Endothelial cell of umbilical vein (primary cell): ENCODE results near the gene NAV3. TPM values are rescaled to one million over a fixed set of nuclear protein-coding genes. Genes with fewer than 3 reads are reported as not detected.

Experiments
- BruUV-seq: library from RNA; stranded (reverse); fragments of 400-500 nt; replicated peaks from 2 replicates; lab custom pipeline; 2021; lab: Mats Ljungman, UMichigan
- CTCF ChIA-PET: fragments of 300-600, 350-600 bp; sonication (Branson Sonifier 250); formaldehyde crosslinking; loops from one replicate; lab custom pipeline; 2021; ENCODE audit warnings: antibody characterized with exemption, inconsistent platforms; lab: Charles Lee
- POLR2A ChIA-PET: fragments of 300-600, 350-600 bp; sonication (Branson Sonifier 250); formaldehyde crosslinking; loops from one replicate; lab custom pipeline; 2021; ENCODE audit warnings: antibody characterized with exemption, inconsistent platforms; lab: Charles Lee
- DNase-seq: peaks from one replicate; pipeline ENCODE4 v3.0.0-alpha.2; 2011; ENCODE audit warnings: low read depth, low spot score
- FAIRE-seq: peaks from 2 replicates; lab custom pipeline; 2011; peaks lifted over from hg19 to GRCh38; lab: Jason Lieb, UNC
- H2AFZ ChIP-seq: 2 replicates; pipeline ENCODE4 v1.6.0; 2012; ENCODE audit warnings: low read depth, low read length, control low read depth, inconsistent platforms
- H3K27ac ChIP-seq: 2 replicates; pipeline ENCODE4 v1.5.1; 2011; ENCODE audit warnings: low read depth, mild to moderate bottlenecking, control low read depth, low read length, moderate library complexity; ENCODE audit not compliant: insufficient read depth
- H3K27me3 ChIP-seq, 2 experiments: 2 replicates each; pipeline versions ENCODE4 v1.6.0 to v1.6.1; 2011; ENCODE audit warnings: low read length in 2 of 2, mixed read lengths in 1 of 2; ENCODE audit not compliant: control insufficient read depth in 2 of 2, insufficient read depth in 2 of 2
- H3K36me3 ChIP-seq, 2 experiments: 2 replicates in 1 of 2; 3 replicates in 1 of 2; pipeline ENCODE4 v1.5.1; 2011; ENCODE audit warnings: low read length in 2 of 2, mild to moderate bottlenecking in 1 of 2, moderate library complexity in 1 of 2; ENCODE audit not compliant: control insufficient read depth in 2 of 2, insufficient read depth in 2 of 2; ENCODE audit errors: extremely low read depth in 1 of 2
- H3K4me1 ChIP-seq: 3 replicates; pipeline ENCODE4 v1.5.1; 2011; ENCODE audit warnings: mild to moderate bottlenecking, low read length; ENCODE audit not compliant: control insufficient read depth, insufficient read depth; ENCODE audit errors: extremely low read depth
- H3K4me2 ChIP-seq: 2 replicates; pipeline ENCODE4 v1.6.1; 2011; ENCODE audit warnings: low read length, control low read depth, mixed read lengths; ENCODE audit not compliant: insufficient read depth
- H3K4me3 ChIP-seq, 3 experiments: fragments of 200-600 bp in 1 of 3; sonication (generic), shearing (Covaris generic) in 1 of 3; replicated peaks in 1 of 3; 2 replicates each; pipeline ENCODE4 v1.5.1; 2011 to 2016; ENCODE audit warnings: control low read depth in 3 of 3, low read length in 3 of 3, mild to moderate bottlenecking in 2 of 3, inconsistent platforms in 1 of 3, low read depth in 1 of 3, moderate library complexity in 1 of 3; ENCODE audit not compliant: insufficient read depth in 1 of 3
- H3K79me2 ChIP-seq: 2 replicates; pipeline ENCODE4 v1.6.0; 2012; ENCODE audit warnings: low read length, inconsistent platforms; ENCODE audit not compliant: control insufficient read depth, insufficient read depth
- H3K9ac ChIP-seq: replicated peaks from 2 replicates; pipeline ENCODE3; 2011; ENCODE audit warnings: low read length, control low read depth; ENCODE audit not compliant: insufficient read depth; ENCODE audit errors: extremely low read depth
- H3K9me1 ChIP-seq: replicated peaks from 3 replicates; pipeline ENCODE4 v1.6.0; 2011; ENCODE audit warnings: mild to moderate bottlenecking, low read length; ENCODE audit not compliant: control insufficient read depth, insufficient read depth; ENCODE audit errors: extremely low read depth
- H3K9me3 ChIP-seq: replicated peaks from 2 replicates; pipeline ENCODE4 v1.5.1; 2012; ENCODE audit warnings: low read length, inconsistent platforms; ENCODE audit not compliant: control insufficient read depth, insufficient read depth
- H4K20me1 ChIP-seq: replicated peaks from 2 replicates; pipeline ENCODE3; 2011; ENCODE audit warnings: mild to moderate bottlenecking, low read length; ENCODE audit not compliant: control insufficient read depth, insufficient read depth; ENCODE audit errors: extremely low read depth
- EZH2 ChIP-seq: IDR thresholded peaks from 2 replicates; pipeline ENCODE4 v1.6.1; 2012; ENCODE audit warnings: borderline replicate concordance, low read depth, mild to moderate bottlenecking, moderate library complexity, low read length, inconsistent platforms; ENCODE audit not compliant: severe bottlenecking
- FOS ChIP-seq: IDR thresholded peaks from 2 replicates; pipeline ENCODE4 v1.6.1; 2011; ENCODE audit warnings: mild to moderate bottlenecking, low read length, moderate library complexity, borderline replicate concordance; ENCODE audit not compliant: insufficient read depth
- GATA2 ChIP-seq: IDR thresholded peaks from 2 replicates; pipeline ENCODE4 v1.7.0; 2011; ENCODE audit warnings: low read depth, mild to moderate bottlenecking, moderate library complexity, mixed read lengths, low read length; ENCODE audit not compliant: insufficient read length, insufficient read depth
- JUN ChIP-seq: IDR thresholded peaks from 2 replicates; pipeline ENCODE4 v1.6.1; 2011; ENCODE audit warnings: borderline replicate concordance, low read depth; ENCODE audit not compliant: insufficient read length, insufficient read depth
- MYC ChIP-seq: IDR thresholded peaks from one replicate; pipeline ENCODE4 v1.6.1; 2011; ENCODE audit warnings: mild to moderate bottlenecking, low read depth, low read length
- POLR2A ChIP-seq: IDR thresholded peaks from 2 replicates; pipeline ENCODE4 v1.6.1; 2012; ENCODE audit warnings: low read depth, mild to moderate bottlenecking, control low read depth, low read length
- POLR2AphosphoS5 ChIP-seq: IDR thresholded peaks from 2 replicates; pipeline ENCODE4 v1.6.1; 2012; ENCODE audit warnings: low read depth, mild to moderate bottlenecking, control low read depth, low read length, moderate library complexity; ENCODE audit not compliant: insufficient read depth
- dilution Hi-C: fragments of 300-500 bp; cut with MboI; formaldehyde crosslinking; loops from one replicate; pipeline ENCODE4 v1.15.0; 2019; ENCODE audit warnings: low sequenced_read_pairs; ENCODE audit not compliant: extremely low pct_ligation_motif_present
- intact Hi-C: fragments of 100-400 bp; cut with micrococcal nuclease; formaldehyde crosslinking; loops from one replicate; pipeline ENCODE4 v1.10.0; 2022
- polyA plus RNA-seq, 4 experiments: library from polyadenylated mRNA; depleted of rRNA in 3 of 4; stranded (reverse) in 3 of 4; unstranded in 1 of 4; fragments of >200 nt; gene quantifications; 2 replicates each; pipeline versions ENCODE4 v1.2.1 to v1.2.3, GENCODE V29; 2011 to 2012; ENCODE audit warnings: missing spikeins in 1 of 4
- total RNA-seq: library from RNA; stranded (reverse); gene quantifications from 2 replicates; pipeline ENCODE4 v1.2.3, GENCODE V29; 2021
- TF ChIP-seq, protein P1 (sequence below), 2 donors: IDR thresholded peaks; 1 replicate in 1 of 2; 2 replicates in 1 of 2; pipeline ENCODE4 v1.5.1; 2011; ENCODE audit warnings: low read length in 2 of 2, mild to moderate bottlenecking in 2 of 2, moderate library complexity in 2 of 2, control low read depth in 1 of 2, inconsistent platforms in 1 of 2, low read depth in 1 of 2; ENCODE audit not compliant: insufficient read depth in 1 of 2; ENCODE audit errors: extremely low read depth in 1 of 2
- TF ChIP-seq, protein P2 (sequence below): IDR thresholded peaks from 2 replicates; pipeline ENCODE4 v1.6.1; 2011; ENCODE audit not compliant: insufficient read depth, insufficient read length

NAV3 gene
- total and polyA plus RNA-seq, 2 donors (not counting 3 experiments of a cell fraction or from before 2014, with no cell fraction given) = 6.7 to 40.1 TPM

DNA sequence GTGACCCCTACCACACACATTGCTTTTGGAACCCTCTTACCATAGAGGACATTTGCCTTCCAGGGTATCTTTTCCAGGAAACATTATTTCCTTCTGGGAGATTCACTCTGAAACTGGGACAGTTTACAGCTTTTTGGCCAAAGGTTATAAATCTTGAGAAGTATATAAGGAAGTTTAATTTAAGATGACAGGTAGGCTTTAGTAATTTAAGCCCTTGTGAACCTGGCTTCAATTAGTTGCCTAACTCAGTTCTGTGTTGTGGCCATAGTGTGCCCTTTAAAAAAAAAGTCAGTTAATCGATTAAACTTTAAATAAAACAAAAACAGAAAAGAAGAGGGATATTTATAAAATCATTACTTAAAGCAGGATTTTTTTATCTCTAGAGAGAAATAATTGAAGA is 142.9 kb downstream of the NAV3 start:
- Histone ChIP-seq H3K36me3 (peaks cover 0 to 6% of the 10 kb centered on the region in 2 experiments), H3K4me3 (no peak overlapping the region), H3K4me2 (no peak overlapping the region), H4K20me1 (no peaks in the 10 kb centered on the region), H3K79me2 (peaks cover 35% of the 10 kb centered on the region), H2AFZ (no peak overlapping the region), H3K27ac (no peak overlapping the region), H3K9me1 (no peaks in the 10 kb centered on the region), H3K9ac (no peak overlapping the region), H3K9me3 (no peaks in the 10 kb centered on the region), H3K4me1 (no peaks in the 10 kb centered on the region), H3K27me3 (no peaks in the 10 kb centered on the region)
- dilution Hi-C loops (no loop called here), intact Hi-C loops (no loop called here)
- ChIA-PET CTCF (no interaction called here), POLR2A (no interaction called here)
- FAIRE-seq = no peak
- no TSS peak for BruUV-seq
- DNase-seq = no peak
- TF ChIP-seq EZH2 (no peak), JUN (no peak), GATA2 (no peak), POLR2A (no peak)
- TF ChIP-seq, protein P1, sequence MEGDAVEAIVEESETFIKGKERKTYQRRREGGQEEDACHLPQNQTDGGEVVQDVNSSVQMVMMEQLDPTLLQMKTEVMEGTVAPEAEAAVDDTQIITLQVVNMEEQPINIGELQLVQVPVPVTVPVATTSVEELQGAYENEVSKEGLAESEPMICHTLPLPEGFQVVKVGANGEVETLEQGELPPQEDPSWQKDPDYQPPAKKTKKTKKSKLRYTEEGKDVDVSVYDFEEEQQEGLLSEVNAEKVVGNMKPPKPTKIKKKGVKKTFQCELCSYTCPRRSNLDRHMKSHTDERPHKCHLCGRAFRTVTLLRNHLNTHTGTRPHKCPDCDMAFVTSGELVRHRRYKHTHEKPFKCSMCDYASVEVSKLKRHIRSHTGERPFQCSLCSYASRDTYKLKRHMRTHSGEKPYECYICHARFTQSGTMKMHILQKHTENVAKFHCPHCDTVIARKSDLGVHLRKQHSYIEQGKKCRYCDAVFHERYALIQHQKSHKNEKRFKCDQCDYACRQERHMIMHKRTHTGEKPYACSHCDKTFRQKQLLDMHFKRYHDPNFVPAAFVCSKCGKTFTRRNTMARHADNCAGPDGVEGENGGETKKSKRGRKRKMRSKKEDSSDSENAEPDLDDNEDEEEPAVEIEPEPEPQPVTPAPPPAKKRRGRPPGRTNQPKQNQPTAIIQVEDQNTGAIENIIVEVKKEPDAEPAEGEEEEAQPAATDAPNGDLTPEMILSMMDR (IDR thresholded peaks at IDR 0.05; ENCODE audit: extremely low read depth in 1 of 2, insufficient read depth in 1 of 2, low read depth in 1 of 2, low read length in 2 of 2) = no peak

DNA sequence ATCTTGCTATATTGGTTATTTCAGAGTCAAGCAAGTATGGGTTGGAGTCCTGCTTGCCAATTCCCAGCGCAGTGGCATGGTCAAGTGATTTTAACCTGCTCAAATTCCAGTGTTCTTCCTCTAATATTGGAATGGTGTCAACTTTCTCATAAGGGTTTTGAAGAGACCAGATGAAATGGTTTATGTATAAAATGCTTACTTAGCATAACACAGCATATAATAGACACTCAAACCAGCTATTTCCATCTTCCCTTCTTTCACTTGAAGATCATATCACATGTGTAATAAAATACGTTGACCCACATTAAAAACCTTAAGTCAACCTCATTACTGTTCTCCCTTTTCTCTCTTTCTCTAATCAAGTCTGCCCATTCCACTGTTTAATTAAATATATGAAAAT is 144.0 kb downstream of the NAV3 start:
- intact Hi-C loops (no loop called here), dilution Hi-C loops (no loop called here)
- Histone ChIP-seq H4K20me1 (no peaks in the 10 kb centered on the region), H3K4me3 (no peak overlapping the region), H3K27me3 (no peaks in the 10 kb centered on the region), H3K79me2 (peaks cover 30% of the 10 kb centered on the region), H3K9me3 (no peaks in the 10 kb centered on the region), H3K9ac (no peak overlapping the region), H3K9me1 (no peaks in the 10 kb centered on the region), H3K36me3 (peaks cover 0 to 6% of the 10 kb centered on the region in 2 experiments), H3K4me1 (peaks cover under 1% of the 10 kb centered on the region), H2AFZ (no peak overlapping the region), H3K27ac (no peak overlapping the region), H3K4me2 (no peak overlapping the region)
- ChIA-PET CTCF (no interaction called here), POLR2A (no interaction called here)
- no peak for DNase-seq
- no peak for FAIRE-seq
- TF ChIP-seq MYC = no peak
- no peak for TF ChIP-seq EZH2
- TF ChIP-seq, protein P2, sequence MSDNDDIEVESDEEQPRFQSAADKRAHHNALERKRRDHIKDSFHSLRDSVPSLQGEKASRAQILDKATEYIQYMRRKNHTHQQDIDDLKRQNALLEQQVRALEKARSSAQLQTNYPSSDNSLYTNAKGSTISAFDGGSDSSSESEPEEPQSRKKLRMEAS = no peak
- no peak for TF ChIP-seq GATA2
- no peak for TF ChIP-seq JUN
- TF ChIP-seq, protein P1 (IDR thresholded peaks at IDR 0.05; ENCODE audit: extremely low read depth in 1 of 2, insufficient read depth in 1 of 2, low read depth in 1 of 2, low read length in 2 of 2) = no peak
- TF ChIP-seq POLR2A = no peak
- no peak for TF ChIP-seq FOS
- TF ChIP-seq POLR2AphosphoS5 = no peak
- BruUV-seq = no TSS peak
